Measurements from ENCODE around the gene TNFRSF8. TPM values are rescaled to one million over a fixed set of nuclear protein-coding genes. Genes with fewer than 3 reads are reported as not detected.

Gene TNFRSF8
- total RNA-seq, 1 experiment from 2014 or later = not detected

DNA sequence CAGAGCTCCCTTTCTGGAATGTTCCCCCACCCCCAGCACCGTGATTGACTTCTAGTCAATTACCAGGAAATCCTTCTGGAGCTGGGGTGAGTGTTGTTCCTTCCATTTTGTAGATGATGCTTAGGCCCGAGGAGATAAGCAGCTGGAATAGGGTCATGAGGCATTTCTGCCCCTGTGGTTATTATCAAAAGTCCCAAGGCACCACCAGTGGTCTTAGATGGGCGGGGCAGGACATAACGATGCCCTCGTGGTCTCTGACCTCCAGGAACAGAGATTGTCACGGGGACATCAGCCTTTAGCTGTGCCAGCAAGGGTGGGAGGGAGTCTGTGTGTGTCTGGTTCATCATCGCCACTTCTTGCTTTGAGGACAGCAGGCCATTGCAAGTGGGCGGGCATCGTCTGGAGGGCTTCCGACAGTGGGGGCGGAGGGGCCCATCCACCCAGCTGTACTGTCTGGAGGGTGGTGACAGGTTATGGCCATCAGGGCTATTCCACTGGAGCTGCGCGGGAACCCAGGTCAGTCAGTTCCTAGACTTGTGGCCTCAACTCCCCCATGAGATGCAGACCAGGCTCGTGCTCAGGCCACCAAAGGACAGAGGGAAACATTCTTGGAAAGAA, 22.6 kb downstream of the TNFRSF8 start:
- TF ChIP-seq EZH2phosphoT487 (IDR thresholded peaks at IDR 0.05; ENCODE audit: borderline replicate concordance, low read length) (no peak), EZH2 (IDR thresholded peaks at IDR 0.05; ENCODE audit: low read length, unreplicated experiment) (no peak)
- TF ChIP-seq, protein P1, sequence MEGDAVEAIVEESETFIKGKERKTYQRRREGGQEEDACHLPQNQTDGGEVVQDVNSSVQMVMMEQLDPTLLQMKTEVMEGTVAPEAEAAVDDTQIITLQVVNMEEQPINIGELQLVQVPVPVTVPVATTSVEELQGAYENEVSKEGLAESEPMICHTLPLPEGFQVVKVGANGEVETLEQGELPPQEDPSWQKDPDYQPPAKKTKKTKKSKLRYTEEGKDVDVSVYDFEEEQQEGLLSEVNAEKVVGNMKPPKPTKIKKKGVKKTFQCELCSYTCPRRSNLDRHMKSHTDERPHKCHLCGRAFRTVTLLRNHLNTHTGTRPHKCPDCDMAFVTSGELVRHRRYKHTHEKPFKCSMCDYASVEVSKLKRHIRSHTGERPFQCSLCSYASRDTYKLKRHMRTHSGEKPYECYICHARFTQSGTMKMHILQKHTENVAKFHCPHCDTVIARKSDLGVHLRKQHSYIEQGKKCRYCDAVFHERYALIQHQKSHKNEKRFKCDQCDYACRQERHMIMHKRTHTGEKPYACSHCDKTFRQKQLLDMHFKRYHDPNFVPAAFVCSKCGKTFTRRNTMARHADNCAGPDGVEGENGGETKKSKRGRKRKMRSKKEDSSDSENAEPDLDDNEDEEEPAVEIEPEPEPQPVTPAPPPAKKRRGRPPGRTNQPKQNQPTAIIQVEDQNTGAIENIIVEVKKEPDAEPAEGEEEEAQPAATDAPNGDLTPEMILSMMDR (conservative IDR thresholded peaks at IDR 0.05; ENCODE audit: low read depth, low read length) = no peak
- CTCF ChIA-PET = no interaction called here
- no peaks in the 10 kb centered on the region for H3F3A ChIP-seq (ENCODE audit: low read length, unreplicated experiment)
- no peaks in the 10 kb centered on the region for H4K20me1 ChIP-seq (ENCODE audit: low read length)
- H3K4me2 ChIP-seq (ENCODE audit: low read length) = no peak overlapping the region
- no peaks in the 10 kb centered on the region for H3K79me2 ChIP-seq (ENCODE audit: low read length)
- H2AFZ ChIP-seq (ENCODE audit: low read length) = no peak overlapping the region
- no peaks in the 10 kb centered on the region for H3K9me2 ChIP-seq (replicated peaks; ENCODE audit: low read length)
- H3K27me3 ChIP-seq (ENCODE audit: low read length) = no peaks in the 10 kb centered on the region
- 0 out of 2 replicates have a peak, but pooled peaks cover 4% of the 10 kb centered on the region for H3K4me1 ChIP-seq (ENCODE audit: insufficient read depth, low read length)
- BruUV-seq (replicated peaks) = no TSS peak
- ATAC-seq = no peak
- H3K9ac ChIP-seq (ENCODE audit: low read length) = no peak overlapping the region
- DNase-seq = no peak
- H3K9me3 ChIP-seq (ENCODE audit: low read length) = no peaks in the 10 kb centered on the region
- no peaks in the 10 kb centered on the region for H3K36me3 ChIP-seq (ENCODE audit: low read depth, low read length)
- intact Hi-C loops (cut with micrococcal nuclease) = no loop called here
- H3K4me3 ChIP-seq (ENCODE audit: low read length) = no peak overlapping the region
- POLR2A ChIA-PET (ENCODE audit: unreplicated experiment) = no interaction called here
- H3K27ac ChIP-seq (ENCODE audit: low read length) = no peak overlapping the region

DNA sequence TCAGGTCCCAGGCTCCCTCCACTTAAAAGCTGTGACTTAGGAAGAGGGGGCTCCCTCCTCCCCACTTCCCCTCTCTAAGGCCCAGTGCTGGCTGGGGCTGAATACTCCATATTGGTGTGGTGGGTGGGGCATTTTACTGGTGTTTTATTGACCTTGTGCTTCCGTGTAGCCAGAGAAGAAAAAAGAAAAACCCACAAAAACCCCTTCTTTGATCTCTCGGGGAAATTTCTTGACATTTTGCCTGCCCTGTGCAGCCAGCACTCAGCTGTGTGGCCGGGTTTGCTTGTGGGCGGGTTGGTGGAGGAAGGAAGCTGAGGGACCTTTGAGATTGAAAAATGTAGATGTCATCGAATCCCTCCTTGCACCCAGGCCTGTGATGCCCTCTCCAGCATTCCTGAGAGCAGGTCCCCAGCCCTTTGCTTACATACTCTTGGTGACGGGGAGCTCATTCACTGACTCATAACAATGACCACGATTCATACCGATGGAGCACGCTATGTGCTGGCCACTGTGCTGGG, 24.8 kb downstream of the TNFRSF8 start:
- Histone ChIP-seq H4K20me1 (ENCODE audit: low read length) (no peaks in the 10 kb centered on the region), H3F3A (ENCODE audit: low read length, unreplicated experiment) (no peaks in the 10 kb centered on the region), H3K9ac (ENCODE audit: low read length) (no peak overlapping the region), H3K27ac (ENCODE audit: low read length) (no peak overlapping the region), H3K4me1 (ENCODE audit: insufficient read depth, low read length) (0 out of 2 replicates have a peak, but pooled peaks cover 4% of the 10 kb centered on the region), H3K9me2 (replicated peaks; ENCODE audit: low read length) (no peaks in the 10 kb centered on the region), H2AFZ (ENCODE audit: low read length) (no peak overlapping the region), H3K9me3 (ENCODE audit: low read length) (no peaks in the 10 kb centered on the region), H3K36me3 (ENCODE audit: low read depth, low read length) (no peaks in the 10 kb centered on the region), H3K4me2 (ENCODE audit: low read length) (no peak overlapping the region), H3K4me3 (ENCODE audit: low read length) (no peak overlapping the region), H3K27me3 (ENCODE audit: low read length) (no peaks in the 10 kb centered on the region), H3K79me2 (ENCODE audit: low read length) (no peaks in the 10 kb centered on the region)
- TF ChIP-seq EZH2 (IDR thresholded peaks at IDR 0.05; ENCODE audit: low read length, unreplicated experiment) (no peak), EZH2phosphoT487 (IDR thresholded peaks at IDR 0.05; ENCODE audit: borderline replicate concordance, low read length) (no peak)
- TF ChIP-seq, protein P1 (conservative IDR thresholded peaks at IDR 0.05; ENCODE audit: low read depth, low read length) = no peak
- ChIA-PET CTCF (no interaction called here), POLR2A (ENCODE audit: unreplicated experiment) (no interaction called here)
- BruUV-seq (replicated peaks) = no TSS peak
- DNase-seq (no peak), ATAC-seq (no peak)
- intact Hi-C loops (cut with micrococcal nuclease) = no loop called here

DNA sequence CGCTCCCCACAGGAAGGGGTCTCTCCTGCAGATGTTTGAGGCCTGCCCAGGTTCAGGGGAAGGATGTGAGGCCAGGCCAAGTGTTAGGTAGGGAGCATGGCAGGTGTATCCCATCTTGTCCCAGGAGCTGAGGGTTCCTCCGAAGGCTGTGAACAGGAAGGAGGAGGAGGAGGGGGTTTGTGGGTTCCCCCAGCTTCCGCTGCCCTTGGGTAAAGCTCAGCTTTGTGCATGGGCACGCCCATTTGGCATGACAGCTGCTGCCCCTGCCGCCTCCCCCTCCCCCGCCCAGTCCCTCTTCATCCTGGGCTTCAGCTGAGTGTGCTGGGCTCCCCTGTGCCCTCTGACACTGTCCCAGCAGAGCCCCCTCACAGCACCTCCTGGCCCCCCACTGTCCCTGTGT, 25.5 kb downstream of the TNFRSF8 start:
- Histone ChIP-seq H2AFZ (ENCODE audit: low read length) (no peak overlapping the region), H3K27ac (ENCODE audit: low read length) (no peak overlapping the region), H4K20me1 (ENCODE audit: low read length) (no peaks in the 10 kb centered on the region), H3K4me1 (ENCODE audit: insufficient read depth, low read length) (0 out of 2 replicates have a peak, but pooled peaks cover 4% of the 10 kb centered on the region), H3K9me3 (ENCODE audit: low read length) (no peaks in the 10 kb centered on the region), H3K9ac (ENCODE audit: low read length) (no peak overlapping the region), H3K27me3 (ENCODE audit: low read length) (no peaks in the 10 kb centered on the region), H3K36me3 (ENCODE audit: low read depth, low read length) (no peaks in the 10 kb centered on the region), H3K79me2 (ENCODE audit: low read length) (no peaks in the 10 kb centered on the region), H3K9me2 (replicated peaks; ENCODE audit: low read length) (no peaks in the 10 kb centered on the region), H3K4me3 (ENCODE audit: low read length) (no peak overlapping the region), H3F3A (ENCODE audit: low read length, unreplicated experiment) (no peaks in the 10 kb centered on the region), H3K4me2 (ENCODE audit: low read length) (no peak overlapping the region)
- intact Hi-C loops (cut with micrococcal nuclease) = no loop called here
- ChIA-PET POLR2A (ENCODE audit: unreplicated experiment) (no interaction called here), CTCF (no interaction called here)
- ATAC-seq (no peak), DNase-seq (no peak)
- BruUV-seq (replicated peaks) = no TSS peak
- TF ChIP-seq EZH2phosphoT487 (IDR thresholded peaks at IDR 0.05; ENCODE audit: borderline replicate concordance, low read length) (no peak), EZH2 (IDR thresholded peaks at IDR 0.05; ENCODE audit: low read length, unreplicated experiment) (no peak)
- TF ChIP-seq, protein P1 (conservative IDR thresholded peaks at IDR 0.05; ENCODE audit: low read depth, low read length) = no peak
